NCI-H2107 (cell line): ENCODE data around the gene FNIP1.
"Not testable (repeated sequence)": the region's sequence is repeated elsewhere in the genome, so short reads cannot be mapped to it uniquely, and the experiment has no call there.

ENCODE experiments used
- DNase-seq: peaks from one replicate; lab custom pipeline; 2025; lab: John Stamatoyannopoulos, UW

FNIP1 gene

GRCh38 chr5:131607418-131607817 lies 189.4 kb downstream of the FNIP1 start:
- no peak for DNase-seq

- no peak for DNase-seq
Measured at GRCh38 chr5:131605086-131605485, 191.7 kb downstream of the FNIP1 start.

GRCh38 chr5:131595088-131596033 lies 201.5 kb downstream of the FNIP1 start:
- no peak for DNase-seq

- DNase-seq: no peak
Measured at GRCh38 chr5:131593921-131594320, 202.9 kb downstream of the FNIP1 start.

GRCh38 chr5:131593436-131593835 lies 203.4 kb downstream of the FNIP1 start:
- DNase-seq: not testable (repeated sequence)
